HG03066 (cell line): ENCODE data around the gene CNTN1.

Source experiments
- ATAC-seq: cut with Tn5 transposase; IDR thresholded peaks from one replicate; pipeline ENCODE4 v1.9.1; 2021; ENCODE audit warnings: low read depth; ENCODE audit not compliant: unreplicated experiment

The CNTN1 gene

GRCh38 chr12:40832668-40833067, 140.4 kb downstream of the CNTN1 start:
- no peak for ATAC-seq

- no peak for ATAC-seq
Observed at GRCh38 chr12:40833818-40834217, 141.6 kb downstream of the CNTN1 start.

GRCh38 chr12:40834321-40834720, 142.1 kb downstream of the CNTN1 start:
- no peak for ATAC-seq

- no peak for ATAC-seq
Observed at GRCh38 chr12:40837891-40838429, 145.7 kb downstream of the CNTN1 start.

- no peak for ATAC-seq
Observed at GRCh38 chr12:40843495-40843894, 151.3 kb downstream of the CNTN1 start.

- ATAC-seq = no peak
Observed at GRCh38 chr12:40853221-40853620, 161.0 kb downstream of the CNTN1 start.

- ATAC-seq = no peak
Observed at GRCh38 chr12:40854604-40855003, 162.4 kb downstream of the CNTN1 start.

- no peak for ATAC-seq
Observed at GRCh38 chr12:40864891-40865290, 172.7 kb downstream of the CNTN1 start.

GRCh38 chr12:40870981-40871380, 178.7 kb downstream of the CNTN1 start:
- no peak for ATAC-seq

- no peak for ATAC-seq
Observed at GRCh38 chr12:40874868-40875267, 182.6 kb downstream of the CNTN1 start.

- ATAC-seq = no peak
Observed at GRCh38 chr12:40889329-40889728, 197.1 kb downstream of the CNTN1 start.

- ATAC-seq = no peak
Observed at GRCh38 chr12:40892528-40892927, 200.3 kb downstream of the CNTN1 start.

- ATAC-seq = no peak
Observed at GRCh38 chr12:40898505-40898904, 206.3 kb downstream of the CNTN1 start.

GRCh38 chr12:40903040-40903439, 210.8 kb downstream of the CNTN1 start:
- no peak for ATAC-seq

- ATAC-seq = peak; percentile 75
Observed at GRCh38 chr12:40907115-40907527, 214.9 kb downstream of the CNTN1 start.

GRCh38 chr12:40911676-40912075, 219.4 kb downstream of the CNTN1 start:
- no peak for ATAC-seq

- no peak for ATAC-seq
Observed at GRCh38 chr12:40915172-40915571, 222.9 kb downstream of the CNTN1 start.

- ATAC-seq = no peak
Observed at GRCh38 chr12:40917561-40917960, 225.3 kb downstream of the CNTN1 start.

GRCh38 chr12:40921563-40922163, 229.4 kb downstream of the CNTN1 start:
- no peak for ATAC-seq

- ATAC-seq = no peak
Observed at GRCh38 chr12:40937891-40938290, 245.7 kb downstream of the CNTN1 start.

- no peak for ATAC-seq
Observed at GRCh38 chr12:40942326-40942725, 250.1 kb downstream of the CNTN1 start.

- no peak for ATAC-seq
Observed at GRCh38 chr12:40945772-40946171, 253.5 kb downstream of the CNTN1 start.
